Spleen (tissue), 7 donors: ENCODE data around the gene PCED1B.

Experiments
- POLR2A ChIP-seq, 3 donors: fragments of 450-650 bp; IDR thresholded peaks; one replicate each; pipeline ENCODE4 v1.5.1; 2017; ENCODE audit warnings: antibody characterized with exemption in 3 of 3, mild to moderate bottlenecking in 1 of 3
- TF ChIP-seq, protein P1 (sequence below), 11 experiments: fragments of 200-600 bp in 7 of 11; fragments of 450-650 bp in 4 of 11; sonication (generic) in 4 of 11; IDR thresholded peaks in 8 of 11; conservative IDR thresholded peaks in 3 of 11; 1 replicate in 7 of 11; 2 replicates in 4 of 11; pipeline versions ENCODE4 v1.4.0 to v1.8.0; 2016 to 2021; ENCODE audit warnings: antibody characterized with exemption in 11 of 11, inconsistent platforms in 4 of 11, mild to moderate bottlenecking in 1 of 11
- donor health status: DM: no; HTN: no; CAD: no; lungs with moderate emphysema.
- donor health status: DM: no; HTN: no; CAD: no.
- donor health status: DM: no; HTN: no; CAD: no.

DNA sequence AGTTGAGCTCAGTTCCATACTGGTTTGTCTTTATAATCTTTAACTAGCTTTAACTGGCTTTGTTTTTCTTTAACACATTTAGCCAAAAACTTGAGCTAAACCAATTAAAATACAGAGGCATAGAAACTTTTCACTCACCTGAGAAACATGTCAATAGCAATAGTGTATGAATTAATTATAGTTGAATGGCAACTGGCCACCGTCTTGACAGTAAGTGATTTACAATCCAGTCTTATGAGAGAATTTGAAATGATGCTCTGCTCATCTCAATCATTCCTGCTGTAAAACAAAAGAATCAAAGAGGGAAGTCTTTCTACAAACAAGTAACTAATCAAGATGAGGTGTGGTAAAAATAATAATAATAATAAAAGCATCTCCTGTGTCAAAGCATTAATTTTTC, 86.9 kb downstream of the PCED1B start:
- no peak for TF ChIP-seq POLR2A (IDR thresholded peaks at IDR 0.05)
- TF ChIP-seq, protein P1, sequence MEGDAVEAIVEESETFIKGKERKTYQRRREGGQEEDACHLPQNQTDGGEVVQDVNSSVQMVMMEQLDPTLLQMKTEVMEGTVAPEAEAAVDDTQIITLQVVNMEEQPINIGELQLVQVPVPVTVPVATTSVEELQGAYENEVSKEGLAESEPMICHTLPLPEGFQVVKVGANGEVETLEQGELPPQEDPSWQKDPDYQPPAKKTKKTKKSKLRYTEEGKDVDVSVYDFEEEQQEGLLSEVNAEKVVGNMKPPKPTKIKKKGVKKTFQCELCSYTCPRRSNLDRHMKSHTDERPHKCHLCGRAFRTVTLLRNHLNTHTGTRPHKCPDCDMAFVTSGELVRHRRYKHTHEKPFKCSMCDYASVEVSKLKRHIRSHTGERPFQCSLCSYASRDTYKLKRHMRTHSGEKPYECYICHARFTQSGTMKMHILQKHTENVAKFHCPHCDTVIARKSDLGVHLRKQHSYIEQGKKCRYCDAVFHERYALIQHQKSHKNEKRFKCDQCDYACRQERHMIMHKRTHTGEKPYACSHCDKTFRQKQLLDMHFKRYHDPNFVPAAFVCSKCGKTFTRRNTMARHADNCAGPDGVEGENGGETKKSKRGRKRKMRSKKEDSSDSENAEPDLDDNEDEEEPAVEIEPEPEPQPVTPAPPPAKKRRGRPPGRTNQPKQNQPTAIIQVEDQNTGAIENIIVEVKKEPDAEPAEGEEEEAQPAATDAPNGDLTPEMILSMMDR (IDR thresholded peaks at IDR 0.05 in 8 of 11, conservative IDR thresholded peaks at IDR 0.05 in 3 of 11), result no peak
